ENCODE results near the gene THSD4.

GRCh38 chr15:71660501-71660900, 545.2 kb downstream of the THSD4 start:
- no peak for TF ChIP-seq CTCF (conservative IDR thresholded peaks at IDR 0.05 in 1 of 2, IDR thresholded peaks at IDR 0.05 in 1 of 2; ENCODE audit: low read depth in 1 of 2, low read length in 2 of 2)
- no peak for TF ChIP-seq EZH2 (IDR thresholded peaks at IDR 0.05; ENCODE audit: low read length, missing control alignments)

Measured in fibroblast of lung (primary cell).